Muscle of leg (tissue), 11 donors: ENCODE data around the gene ZC3H6. TPM values are rescaled to one million over a fixed set of nuclear protein-coding genes. Genes with fewer than 3 reads are reported as not detected.

ENCODE experiments used
- DNase-seq: peaks from one replicate; pipeline ENCODE4 v3.0.0; 2013
- H3K27ac ChIP-seq: one replicate; pipeline ENCODE4 v1.5.1; 2013; ENCODE audit warnings: mild to moderate bottlenecking, low read length, control low read depth
- H3K27me3 ChIP-seq: one replicate; pipeline ENCODE4 v1.6.1; 2013; ENCODE audit warnings: low read length; ENCODE audit not compliant: control insufficient read depth, insufficient read depth
- H3K36me3 ChIP-seq: one replicate; pipeline ENCODE4 v1.6.1; 2013; ENCODE audit warnings: low read length; ENCODE audit not compliant: control insufficient read depth, insufficient read depth
- H3K4me1 ChIP-seq: one replicate; pipeline ENCODE4 v1.6.1; 2013; ENCODE audit warnings: low read length; ENCODE audit not compliant: control insufficient read depth, insufficient read depth
- H3K4me3 ChIP-seq: one replicate; pipeline ENCODE4 v1.5.1; 2013; ENCODE audit warnings: low read length, control low read depth
- H3K9me3 ChIP-seq: replicated peaks from 2 replicates; pipeline ENCODE4 v1.6.1; 2013; ENCODE audit warnings: low read depth, low read length; ENCODE audit not compliant: control insufficient read depth
- WGBS: methylation state at CpG from one replicate; pipeline ENCODE4 v1.1.5; 2013; ENCODE audit warnings: missing lambda C conversion rate; ENCODE audit not compliant: insufficient coverage; 5-methylcytosine and 5-hydroxymethylcytosine counted together
- polyA plus RNA-seq, 8 donors: library from polyadenylated mRNA; unstranded; fragments of 120-200 nt; gene quantifications; one replicate each; pipeline versions ENCODE4 v1.2.1 to v1.2.3, GENCODE V29; 2013; ENCODE audit warnings: inconsistent platforms in 1 of 8, low replicate concordance in 1 of 8; ENCODE audit not compliant: insufficient read length in 8 of 8, insufficient read depth in 1 of 8
- total RNA-seq: library from RNA; stranded (reverse); fragments of 120-200 nt; gene quantifications from one replicate; pipeline ENCODE4 v1.2.4, GENCODE V29; 2013

The ZC3H6 gene
- total and polyA plus RNA-seq, 9 donors = 3.3 to 8.2 (median 4.4) TPM

DNA sequence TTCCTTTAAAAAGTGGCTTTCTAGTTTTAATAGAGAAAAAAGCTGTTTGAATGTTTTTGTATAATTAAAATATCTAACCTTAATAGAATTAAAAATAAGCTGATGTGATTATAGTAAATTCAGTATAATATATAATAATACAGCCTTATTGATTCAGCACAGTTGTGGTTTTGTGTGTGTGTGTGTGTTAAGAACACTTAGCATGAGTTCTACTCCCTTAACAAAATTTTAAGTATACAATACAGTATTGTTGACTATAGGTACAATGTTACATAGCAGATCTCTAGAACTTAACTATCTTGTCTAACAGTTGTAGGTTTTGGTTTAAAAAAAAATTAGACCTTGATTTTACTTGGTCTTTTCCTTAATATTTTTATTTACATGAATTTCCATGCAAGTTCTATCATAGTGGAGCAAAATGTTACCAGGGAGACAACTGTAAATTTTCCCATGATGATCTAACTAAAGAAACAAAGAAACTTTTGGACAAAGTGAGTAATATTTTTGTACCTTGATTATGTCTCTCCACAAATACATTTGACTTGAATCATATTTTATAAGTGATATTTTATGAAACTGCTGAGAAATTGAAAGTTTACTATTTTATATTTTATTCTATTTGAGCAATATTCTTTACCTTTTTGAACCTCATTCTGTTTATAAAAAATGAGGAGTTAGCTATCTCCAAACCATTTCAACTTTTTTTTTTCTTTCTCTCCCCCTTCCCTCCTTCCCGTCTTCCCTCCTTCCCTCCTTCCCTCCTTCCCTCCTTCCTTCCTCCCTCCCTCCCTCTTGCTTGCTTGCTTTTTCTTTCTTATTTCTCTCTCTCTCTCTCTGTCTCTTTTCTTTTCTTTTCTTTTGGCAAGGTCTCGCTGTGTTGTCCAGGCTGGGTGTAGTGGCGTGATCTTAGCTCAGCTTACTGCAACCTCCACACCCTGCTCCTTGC lies 46.3 kb downstream of the ZC3H6 start:
- WGBS = 38% methylated on average over 1 of the region's 3 CpGs
- peak; percentile 32 for DNase-seq

GRCh38 chr2:112322919-112323318 lies 47.5 kb downstream of the ZC3H6 start:
- H3K36me3 ChIP-seq = peaks cover 11% of the 10 kb centered on the region
- DNase-seq = no peak
- WGBS = 100% methylated on average over 1 of the region's 3 CpGs
- no peaks in the 10 kb centered on the region for H3K9me3 ChIP-seq
- no peak overlapping the region for H3K27ac ChIP-seq
- H3K4me1 ChIP-seq = no peaks in the 10 kb centered on the region
- H3K4me3 ChIP-seq = no peak overlapping the region
- no peaks in the 10 kb centered on the region for H3K27me3 ChIP-seq

More for the DNA sequence above, 46.3 kb downstream of the ZC3H6 start:
- Histone ChIP-seq H3K27ac (no peak overlapping the region), H3K36me3 (peaks cover 9% of the 10 kb centered on the region), H3K27me3 (no peaks in the 10 kb centered on the region), H3K4me3 (no peak overlapping the region), H3K4me1 (no peaks in the 10 kb centered on the region), H3K9me3 (no peaks in the 10 kb centered on the region)

DNA sequence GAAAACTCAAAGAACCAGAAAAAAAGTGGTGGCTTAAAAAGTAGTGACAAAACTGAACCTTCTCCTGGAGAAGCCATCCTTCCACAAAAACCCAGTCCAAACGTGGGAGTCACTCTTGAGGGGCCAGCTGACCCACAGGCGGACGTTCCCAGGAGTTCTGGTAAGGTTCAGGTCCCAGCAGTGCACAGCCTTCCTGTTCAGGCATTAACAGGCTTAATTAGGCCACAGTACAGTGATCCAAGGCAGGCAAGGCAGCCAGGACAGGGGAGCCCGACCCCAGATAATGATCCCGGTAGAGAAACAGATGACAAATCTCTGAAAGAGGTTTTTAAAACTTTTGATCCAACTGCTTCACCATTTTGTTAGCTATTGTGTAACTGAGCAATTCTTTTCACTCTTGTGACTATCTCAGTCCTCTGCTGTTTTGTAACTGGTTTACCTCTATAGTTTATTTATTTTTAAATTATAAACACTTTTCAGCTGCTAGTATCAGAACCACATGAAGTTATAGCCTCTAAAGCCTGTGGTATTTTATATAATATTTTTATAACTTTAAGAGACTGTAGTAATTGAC lies 56.8 kb downstream of the ZC3H6 start:
- Histone ChIP-seq H3K4me1 (no peaks in the 10 kb centered on the region), H3K27ac (no peak overlapping the region), H3K36me3 (peaks cover 13% of the 10 kb centered on the region), H3K27me3 (no peaks in the 10 kb centered on the region), H3K9me3 (no peaks in the 10 kb centered on the region), H3K4me3 (no peak overlapping the region)
- DNase-seq = no peak
- 90% methylated on average over 2 of the region's 5 CpGs for WGBS

DNA sequence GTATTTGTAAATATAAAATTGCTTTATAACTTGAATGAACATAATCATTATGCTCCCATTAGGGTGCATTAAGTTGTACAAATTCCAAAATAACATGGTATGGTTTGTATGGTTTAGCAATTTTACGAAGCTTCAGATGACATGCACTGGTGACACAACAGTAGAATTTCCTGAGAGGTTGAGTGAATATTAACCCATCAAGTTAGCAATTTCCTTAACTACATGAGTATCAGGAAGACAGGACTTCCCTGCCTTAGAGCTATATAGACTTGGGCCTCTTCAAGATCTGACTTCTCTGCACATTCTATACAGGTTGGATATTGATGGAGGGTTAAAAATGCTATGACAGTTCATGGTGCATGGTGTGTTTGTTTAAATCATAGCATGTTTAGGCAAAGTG lies 60.2 kb downstream of the ZC3H6 start:
- Histone ChIP-seq H3K9me3 (no peaks in the 10 kb centered on the region), H3K27ac (no peak overlapping the region), H3K4me1 (no peaks in the 10 kb centered on the region), H3K36me3 (peaks cover 11% of the 10 kb centered on the region), H3K4me3 (no peak overlapping the region), H3K27me3 (no peaks in the 10 kb centered on the region)
- WGBS = no CpG with 5 or more reads among the region's 1 CpG
- DNase-seq = no peak

- Histone ChIP-seq H3K36me3 (no peaks in the 10 kb centered on the region), H3K27me3 (no peaks in the 10 kb centered on the region), H3K9me3 (no peaks in the 10 kb centered on the region), H3K4me1 (peaks cover 2% of the 10 kb centered on the region), H3K4me3 (no peak overlapping the region), H3K27ac (no peak overlapping the region)
- DNase-seq = peak; percentile 35
- no CpG with 5 or more reads among the region's 2 CpGs for WGBS
Observed at GRCh38 chr2:112339986-112340385, 64.6 kb downstream of the ZC3H6 start.

- no peaks in the 10 kb centered on the region for H3K9me3 ChIP-seq
- WGBS = 86% methylated on average over 2 of the region's 9 CpGs
- H3K36me3 ChIP-seq = no peaks in the 10 kb centered on the region
- no peaks in the 10 kb centered on the region for H3K27me3 ChIP-seq
- no peak overlapping the region for H3K4me3 ChIP-seq
- peaks cover 2% of the 10 kb centered on the region for H3K4me1 ChIP-seq
- DNase-seq = peak; percentile 18
- H3K27ac ChIP-seq = no peak overlapping the region
Observed at GRCh38 chr2:112340475-112341267, 65.3 kb downstream of the ZC3H6 start.

- Histone ChIP-seq H3K36me3 (no peaks in the 10 kb centered on the region), H3K27ac (no peak overlapping the region), H3K9me3 (no peaks in the 10 kb centered on the region), H3K4me3 (no peak overlapping the region), H3K4me1 (peaks cover 2% of the 10 kb centered on the region), H3K27me3 (no peaks in the 10 kb centered on the region)
- WGBS = 0% methylated on average over 1 of the region's 2 CpGs
- no peak for DNase-seq
Observed at GRCh38 chr2:112342067-112342550, 66.7 kb downstream of the ZC3H6 start.

GRCh38 chr2:112343827-112344585 lies 68.6 kb downstream of the ZC3H6 start:
- H3K36me3 ChIP-seq = no peaks in the 10 kb centered on the region
- no peaks in the 10 kb centered on the region for H3K9me3 ChIP-seq
- peak; percentile 86 for DNase-seq
- peaks cover 2% of the 10 kb centered on the region for H3K4me1 ChIP-seq
- H3K27ac ChIP-seq = no peak overlapping the region
- no peaks in the 10 kb centered on the region for H3K27me3 ChIP-seq
- WGBS = 7% methylated on average over 1 of the region's 1 CpG
- no peak overlapping the region for H3K4me3 ChIP-seq

- Histone ChIP-seq H3K4me1 (peaks cover 2% of the 10 kb centered on the region), H3K27me3 (no peaks in the 10 kb centered on the region), H3K27ac (no peak overlapping the region), H3K9me3 (no peaks in the 10 kb centered on the region), H3K4me3 (no peak overlapping the region), H3K36me3 (no peaks in the 10 kb centered on the region)
- no peak for DNase-seq
- WGBS = 85% methylated on average over 21 of the region's 30 CpGs
Observed at GRCh38 chr2:112345030-112346027, 69.9 kb downstream of the ZC3H6 start.
